GM19468 (cell line): Measurements from ENCODE around the gene MYEOV.

Experiments used
- ATAC-seq: cut with Tn5 transposase; IDR thresholded peaks from one replicate; pipeline ENCODE4 v1.9.1; 2021; ENCODE audit warnings: mild to moderate bottlenecking, moderate library complexity, moderate number of reproducible peaks; ENCODE audit not compliant: unreplicated experiment; ENCODE audit errors: extremely low read depth

MYEOV gene

DNA sequence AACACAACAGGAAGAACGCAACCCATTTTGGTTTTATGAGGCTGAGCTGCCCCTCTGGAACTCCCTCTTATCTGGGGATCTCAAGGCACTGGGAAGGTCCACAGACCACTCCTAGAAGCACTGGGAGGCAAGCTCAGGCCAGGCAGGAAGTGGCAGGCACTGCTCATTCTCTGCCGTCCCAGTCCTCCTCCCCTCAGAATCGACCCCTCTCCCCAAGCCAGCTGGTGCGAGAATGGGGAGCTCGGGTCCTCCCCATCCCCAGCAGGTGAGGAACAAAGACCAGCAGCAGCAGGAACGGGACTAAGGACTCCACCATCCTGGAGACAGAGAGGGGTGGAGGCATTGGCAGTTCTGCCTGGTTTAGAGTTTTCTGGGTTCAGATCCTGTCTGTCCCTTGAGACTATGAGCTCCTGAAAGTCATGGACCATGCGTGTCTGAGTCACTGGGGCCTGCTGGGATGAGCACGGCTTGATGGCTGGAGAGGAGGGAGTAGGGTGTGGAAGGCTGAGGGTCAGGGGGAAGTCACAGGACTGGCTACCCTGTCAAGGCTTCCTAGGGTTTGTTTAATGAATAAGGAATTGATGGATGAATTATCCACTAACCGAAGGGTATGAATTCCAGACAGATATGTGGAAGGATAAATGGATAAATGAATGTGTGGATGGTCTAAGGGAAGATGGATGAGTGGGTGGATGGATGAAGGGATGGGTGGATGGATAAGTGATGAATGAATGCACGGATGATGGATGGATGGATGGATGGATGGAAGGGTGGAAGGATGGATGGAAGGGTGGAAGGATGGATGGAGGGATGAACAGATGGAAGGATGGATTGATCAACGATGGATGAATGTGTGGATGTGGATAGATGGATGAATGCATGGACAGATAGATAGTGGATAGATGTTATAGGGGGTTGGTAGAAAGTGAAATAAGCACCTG lies 6.4 kb downstream of the MYEOV start:
- no peak for ATAC-seq

DNA sequence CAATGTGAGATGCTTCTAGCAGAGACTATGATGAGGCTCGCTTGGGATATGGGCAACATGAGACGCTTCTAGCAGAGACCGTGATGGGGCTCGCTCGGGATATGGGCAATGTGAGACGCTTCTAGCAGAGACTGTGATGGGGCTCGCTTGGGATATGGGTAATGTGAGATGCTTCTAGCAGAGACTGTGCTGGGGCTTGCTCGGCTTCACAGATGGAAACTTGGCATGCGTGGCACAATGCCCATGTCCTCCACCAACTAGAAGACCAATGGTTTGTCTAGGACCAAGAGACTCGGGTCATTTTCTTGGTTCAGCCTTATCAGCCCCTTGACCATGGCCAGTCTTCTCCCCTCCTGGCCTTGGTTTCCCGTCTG lies 7.1 kb downstream of the MYEOV start:
- ATAC-seq: no peak

DNA sequence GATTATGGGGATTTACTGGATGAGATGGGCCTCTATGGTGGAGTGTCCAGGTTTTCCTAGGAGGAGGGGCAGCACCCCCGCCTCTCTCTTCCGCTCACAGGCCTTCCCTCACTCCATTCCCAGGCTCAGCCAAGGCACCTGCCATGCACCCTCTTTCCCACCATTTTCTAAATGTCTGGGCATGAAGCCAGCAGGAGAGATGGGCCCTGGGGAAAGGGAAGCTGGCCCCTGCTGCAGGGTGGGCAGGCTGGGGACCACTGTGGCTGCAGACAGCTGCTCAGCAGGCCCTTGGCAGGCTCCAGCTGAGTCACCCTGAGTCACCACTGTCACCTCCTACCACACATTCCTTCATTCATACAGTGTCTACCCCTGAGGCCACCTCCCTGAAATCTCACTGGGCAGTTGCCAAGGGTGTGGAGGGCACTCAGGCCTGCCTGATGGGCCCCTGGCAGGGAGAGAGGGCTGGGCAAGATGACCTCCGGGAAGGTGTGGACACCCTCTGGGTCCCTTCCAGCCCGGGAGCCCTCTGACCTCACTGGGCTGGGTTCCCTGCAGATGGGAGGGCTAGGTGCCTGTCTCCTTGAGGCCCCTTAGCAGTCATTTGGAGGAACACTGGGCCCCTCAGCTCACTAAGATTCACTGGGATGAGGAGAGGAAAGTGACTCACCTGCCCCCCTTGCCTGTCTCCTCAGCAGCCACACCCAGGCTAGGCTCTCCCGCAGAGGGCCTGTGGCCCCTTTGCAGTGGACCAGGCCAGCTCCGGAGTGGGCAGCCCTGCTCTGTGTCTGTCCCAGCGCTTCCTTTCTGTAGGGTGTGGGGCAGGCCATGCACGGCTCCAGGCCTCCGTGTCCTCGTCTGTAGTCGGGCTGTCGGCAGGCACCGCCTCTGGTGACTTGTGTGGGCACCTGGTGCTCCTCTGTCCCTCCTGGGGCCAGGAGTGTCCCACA lies 7.8 kb downstream of the MYEOV start:
- ATAC-seq: no peak

DNA sequence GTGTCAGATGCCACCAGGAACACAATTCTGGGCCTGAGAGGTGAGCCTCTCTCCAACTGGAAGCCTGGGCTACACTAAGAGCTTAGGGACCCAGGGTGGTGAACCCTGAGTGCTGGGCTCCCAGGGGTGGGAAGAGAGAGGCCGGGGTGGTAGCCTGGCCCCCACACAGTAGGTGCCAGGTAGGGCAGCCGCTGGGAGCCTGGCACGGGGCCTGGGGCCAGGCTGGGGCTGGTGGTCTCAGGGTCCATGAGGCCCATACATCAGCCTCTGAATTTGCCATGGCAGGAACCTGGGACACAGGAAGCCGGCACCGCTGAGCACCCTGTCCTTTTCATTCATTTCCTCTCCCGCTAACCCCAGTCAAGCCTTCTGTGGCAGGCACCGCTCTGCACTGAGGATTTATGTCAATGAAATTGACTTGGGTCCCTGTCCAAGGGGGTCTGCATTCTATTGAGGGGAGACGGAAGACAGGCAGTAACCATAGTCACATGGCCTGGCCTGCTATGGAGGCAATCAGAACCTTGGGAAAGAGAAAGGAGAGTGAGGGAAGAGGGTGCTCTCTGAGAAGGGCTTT lies 8.6 kb downstream of the MYEOV start:
- ATAC-seq: no peak

DNA sequence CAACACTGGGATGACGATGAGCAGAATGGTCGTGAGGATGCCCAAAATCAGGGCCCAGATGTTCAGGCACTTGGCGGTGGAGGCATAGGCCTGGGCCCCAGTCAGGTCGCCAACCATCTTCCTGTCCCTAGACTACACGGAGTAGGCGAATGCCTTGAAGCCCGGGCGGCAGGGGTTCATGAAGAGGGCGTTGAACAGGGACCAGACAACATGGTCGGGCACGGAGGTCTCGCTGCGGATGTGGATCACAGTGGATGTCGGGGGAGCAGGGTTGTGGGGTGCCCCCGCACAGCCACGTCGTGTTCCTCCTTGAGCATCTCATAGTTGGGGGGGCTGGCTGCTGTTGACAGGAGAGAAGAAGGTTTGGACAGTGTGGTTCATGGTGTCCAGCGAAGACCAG lies 9.5 kb downstream of the MYEOV start:
- ATAC-seq: no peak

DNA sequence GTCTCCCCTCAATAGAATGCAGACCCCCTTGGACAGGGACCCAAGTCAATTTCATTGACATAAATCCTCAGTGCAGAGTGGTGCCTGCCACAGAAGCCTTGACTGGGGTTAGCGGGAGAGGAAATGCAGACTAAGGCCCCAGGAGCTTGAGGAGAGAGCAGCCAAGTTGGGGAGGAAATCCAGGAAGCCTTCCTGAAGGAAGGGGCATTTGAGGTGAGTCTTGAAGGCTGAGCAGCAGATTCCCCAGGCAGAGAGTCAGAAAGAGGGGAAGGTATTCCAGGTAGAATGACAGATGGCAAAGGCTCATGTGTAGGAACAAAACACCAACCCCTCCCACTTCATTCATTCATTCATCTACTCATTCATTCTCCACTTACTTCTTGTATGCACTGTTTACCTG lies 10.3 kb downstream of the MYEOV start:
- no peak for ATAC-seq

DNA sequence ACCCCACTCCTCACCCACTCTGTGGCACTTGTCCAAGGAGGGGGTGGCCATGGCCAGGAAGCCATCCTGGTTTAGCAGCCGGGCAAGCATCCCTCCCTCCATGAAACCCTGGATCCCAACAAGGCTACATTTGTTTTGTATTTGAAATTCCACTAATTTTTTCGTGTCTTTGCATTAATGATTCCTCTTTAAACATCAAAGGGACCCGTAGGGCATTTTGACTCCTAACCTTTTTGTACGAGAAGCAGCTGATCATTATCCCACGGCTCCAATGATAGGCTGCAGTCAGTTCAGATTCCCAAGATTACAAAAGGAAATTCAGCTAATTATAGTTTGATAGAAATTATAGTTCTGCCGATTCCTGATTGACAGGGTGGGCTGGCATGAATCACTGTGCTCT lies 10.7 kb downstream of the MYEOV start:
- no peak for ATAC-seq

DNA sequence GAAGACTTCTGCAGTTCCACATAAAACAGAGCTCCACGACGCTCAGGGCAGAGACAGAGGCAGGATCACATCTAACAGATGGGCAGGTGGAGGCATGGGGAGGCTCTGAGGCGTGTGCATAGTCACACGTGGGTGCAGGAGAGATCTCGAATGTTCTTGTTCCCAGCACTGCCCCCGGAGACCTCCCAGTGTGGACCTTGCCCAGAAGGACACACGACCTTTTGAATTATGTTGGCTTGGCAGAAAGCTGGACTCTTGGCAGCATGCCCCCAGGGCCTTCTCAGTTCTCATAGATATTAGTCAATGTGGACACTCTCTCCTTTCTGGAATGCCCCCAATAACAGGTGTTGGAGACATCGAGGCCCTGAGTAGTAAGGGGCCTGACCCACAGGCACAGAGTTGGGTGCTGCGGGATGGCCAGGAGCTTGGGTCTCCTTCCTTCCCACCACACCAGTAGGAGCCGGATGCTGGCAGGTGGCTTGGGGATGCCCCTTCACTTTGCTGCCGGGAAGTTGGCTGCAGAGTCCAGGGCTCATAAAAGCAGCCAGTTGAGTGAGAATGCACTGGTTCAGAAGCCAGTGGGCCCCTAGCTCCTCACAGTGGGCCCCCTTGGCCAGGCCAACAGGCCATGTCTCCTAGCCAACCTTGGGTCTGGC lies 12.1 kb downstream of the MYEOV start:
- no peak for ATAC-seq

DNA sequence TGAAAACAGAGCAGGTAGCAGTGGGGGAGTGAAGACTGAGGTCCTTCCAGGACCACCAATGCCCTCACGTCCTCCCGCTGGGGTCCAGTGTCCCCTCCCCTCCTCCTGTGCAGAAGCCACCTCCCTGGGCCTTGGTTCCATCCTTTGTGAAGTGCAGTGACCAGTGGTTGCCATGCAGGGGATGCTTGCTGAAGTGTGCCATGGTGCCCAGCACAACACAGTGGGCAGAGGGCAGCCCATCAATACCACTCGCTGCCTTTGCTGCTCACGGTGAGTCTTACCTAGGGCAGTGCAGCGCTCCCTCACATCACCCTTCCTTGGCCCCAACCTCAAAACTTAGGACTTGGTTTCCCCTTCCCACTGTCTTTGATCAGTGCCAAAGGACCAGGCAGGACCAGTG lies 12.9 kb downstream of the MYEOV start:
- ATAC-seq: no peak

DNA sequence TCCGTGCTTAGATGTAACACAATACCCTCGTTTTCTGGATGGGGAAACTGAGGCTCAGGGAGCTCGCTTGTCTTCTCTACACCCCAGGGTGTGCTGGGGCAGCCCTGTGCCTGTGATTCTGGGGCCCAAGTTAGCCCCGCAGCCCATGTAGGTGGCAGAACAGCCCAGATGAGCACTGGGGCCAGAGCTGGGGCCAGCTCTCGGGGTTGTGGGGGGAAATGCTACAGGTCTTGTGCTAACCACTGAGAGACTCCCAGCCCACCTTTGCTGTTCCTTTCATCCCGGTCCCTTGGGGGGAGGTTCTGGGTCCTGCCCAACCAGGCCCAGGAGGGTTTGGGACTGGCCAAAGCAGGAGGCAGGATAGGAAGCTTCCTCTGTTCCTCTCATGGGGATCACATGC lies 13.5 kb downstream of the MYEOV start:
- ATAC-seq: no peak

DNA sequence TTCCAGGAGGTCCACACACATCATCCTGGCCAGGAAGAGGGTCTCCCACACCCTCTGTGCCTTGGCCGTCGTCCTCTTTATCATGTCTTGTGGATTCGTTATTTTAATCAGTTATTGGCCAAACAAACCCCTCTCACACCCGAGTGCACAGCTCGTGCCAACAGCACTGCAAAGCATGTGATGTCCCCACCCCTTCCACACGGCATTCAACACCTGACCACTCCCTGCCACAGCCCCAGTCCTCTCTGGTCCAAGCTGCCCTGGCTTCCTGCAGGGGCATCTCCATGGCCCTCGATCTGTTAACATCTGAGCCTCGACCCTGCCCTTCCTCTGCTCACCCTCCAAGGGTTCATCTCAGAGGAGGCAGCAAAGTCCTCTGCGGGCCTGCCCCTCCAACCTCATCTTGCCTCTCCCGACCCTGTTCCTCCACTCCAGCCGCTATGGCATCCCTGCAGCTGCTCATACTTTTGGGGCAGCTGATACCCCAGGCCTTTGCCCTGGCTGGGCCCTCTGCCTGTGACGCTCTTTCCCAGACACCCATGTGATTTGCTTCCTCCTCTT lies 14.0 kb downstream of the MYEOV start:
- ATAC-seq: no peak

DNA sequence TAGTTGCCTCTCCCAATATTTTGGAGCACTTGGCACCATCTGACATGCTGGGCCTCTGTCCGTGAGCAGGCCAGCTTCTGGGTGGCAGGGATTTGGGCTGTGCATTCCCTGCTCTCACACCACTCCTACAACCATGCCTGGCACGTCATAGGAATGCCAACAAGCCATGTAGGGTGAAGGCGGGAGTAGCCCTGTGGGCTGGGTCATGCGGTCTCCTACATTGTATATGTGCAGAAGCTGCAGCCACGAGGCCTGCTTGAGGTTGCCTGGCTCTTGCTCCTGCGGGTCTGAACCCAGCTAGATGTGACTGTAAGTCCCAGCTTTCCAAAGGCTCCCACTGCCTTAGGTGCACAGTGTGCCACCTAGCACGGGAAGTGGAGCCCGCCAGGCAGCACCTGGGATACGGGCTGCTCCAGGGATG lies 14.5 kb downstream of the MYEOV start:
- no peak for ATAC-seq

DNA sequence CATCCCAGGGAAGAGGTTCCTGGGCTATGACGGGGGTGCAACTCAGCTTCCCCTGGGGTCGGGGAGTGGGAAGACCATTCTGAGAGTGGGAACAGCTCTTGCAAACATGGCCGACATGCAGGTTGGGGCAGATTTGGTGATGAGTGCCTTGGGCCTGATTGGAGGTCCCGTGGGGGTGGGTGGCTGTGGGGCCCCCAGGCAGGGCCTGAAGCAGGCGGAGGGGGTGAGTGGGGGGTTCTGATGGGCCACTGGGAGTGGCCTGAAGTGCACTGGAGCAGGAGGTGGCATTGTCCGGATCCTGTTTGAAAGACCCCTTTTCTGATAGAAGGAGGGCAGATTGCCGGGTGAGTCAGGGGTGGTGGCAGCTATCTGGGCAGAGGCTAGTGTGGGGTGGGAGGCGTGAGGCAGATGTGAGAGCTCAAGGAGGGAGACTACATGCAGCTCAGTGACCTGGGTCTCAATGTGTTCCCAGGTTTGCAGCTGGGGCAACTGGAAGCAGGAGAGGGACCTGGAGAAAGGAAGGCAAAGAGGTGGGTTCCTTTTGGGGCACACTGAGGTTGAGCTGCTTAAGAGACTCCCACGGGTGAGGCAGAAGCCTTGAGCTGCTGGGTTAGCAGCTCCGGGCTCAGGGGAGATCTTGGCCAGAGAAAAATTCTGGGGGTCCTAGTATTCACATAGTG lies 15.1 kb downstream of the MYEOV start:
- no peak for ATAC-seq

DNA sequence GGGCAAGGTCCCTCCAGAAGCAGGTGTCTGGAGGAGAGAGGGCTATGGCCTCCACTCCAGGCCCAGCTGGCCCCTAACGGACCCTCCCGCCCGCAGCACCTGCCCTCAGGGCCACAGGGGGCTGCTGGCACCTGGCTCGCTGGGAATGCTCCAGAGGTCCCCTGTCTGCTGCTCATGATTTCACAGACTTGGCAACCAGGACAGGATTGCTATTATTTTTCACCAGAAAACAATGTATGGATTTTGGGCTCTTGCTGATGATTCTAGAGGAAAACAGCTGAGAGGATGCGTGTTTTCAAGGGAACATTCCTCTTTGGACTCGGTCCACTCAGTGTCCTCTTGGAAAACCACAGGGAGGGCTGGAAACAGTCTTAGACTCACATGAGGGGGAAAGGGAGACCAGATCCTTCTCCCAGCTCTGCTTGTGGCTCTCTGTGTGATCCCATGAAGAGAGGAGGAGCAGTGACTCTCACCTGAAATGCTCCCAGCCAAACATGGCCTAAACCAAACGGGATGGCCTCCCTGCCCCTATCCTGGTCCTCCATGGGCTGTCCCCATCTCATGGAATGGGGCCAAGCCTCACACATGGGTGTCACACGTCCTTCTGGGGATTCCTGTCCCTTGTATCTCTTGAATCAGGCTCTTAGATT lies 15.8 kb downstream of the MYEOV start:
- no peak for ATAC-seq

DNA sequence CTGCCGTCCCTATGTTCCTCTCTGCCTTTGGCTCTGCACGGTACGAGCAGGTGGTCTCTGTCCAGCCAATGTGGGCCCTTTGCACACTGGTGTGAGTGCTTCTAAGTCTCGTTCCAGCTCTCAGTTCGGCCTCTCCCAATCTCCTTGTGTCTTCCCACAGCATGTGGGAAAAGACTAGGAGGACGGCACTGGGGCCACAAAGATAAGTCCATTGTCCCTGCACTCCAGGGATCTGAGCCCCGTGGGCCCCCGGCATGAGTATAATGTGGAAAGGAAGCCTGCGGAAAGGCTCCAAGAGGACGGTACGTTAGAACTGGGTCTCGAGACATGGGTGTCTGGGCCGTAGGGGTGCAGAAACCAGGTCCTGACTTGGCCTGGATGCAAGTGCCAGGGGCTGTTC lies 16.4 kb downstream of the MYEOV start:
- ATAC-seq: no peak

DNA sequence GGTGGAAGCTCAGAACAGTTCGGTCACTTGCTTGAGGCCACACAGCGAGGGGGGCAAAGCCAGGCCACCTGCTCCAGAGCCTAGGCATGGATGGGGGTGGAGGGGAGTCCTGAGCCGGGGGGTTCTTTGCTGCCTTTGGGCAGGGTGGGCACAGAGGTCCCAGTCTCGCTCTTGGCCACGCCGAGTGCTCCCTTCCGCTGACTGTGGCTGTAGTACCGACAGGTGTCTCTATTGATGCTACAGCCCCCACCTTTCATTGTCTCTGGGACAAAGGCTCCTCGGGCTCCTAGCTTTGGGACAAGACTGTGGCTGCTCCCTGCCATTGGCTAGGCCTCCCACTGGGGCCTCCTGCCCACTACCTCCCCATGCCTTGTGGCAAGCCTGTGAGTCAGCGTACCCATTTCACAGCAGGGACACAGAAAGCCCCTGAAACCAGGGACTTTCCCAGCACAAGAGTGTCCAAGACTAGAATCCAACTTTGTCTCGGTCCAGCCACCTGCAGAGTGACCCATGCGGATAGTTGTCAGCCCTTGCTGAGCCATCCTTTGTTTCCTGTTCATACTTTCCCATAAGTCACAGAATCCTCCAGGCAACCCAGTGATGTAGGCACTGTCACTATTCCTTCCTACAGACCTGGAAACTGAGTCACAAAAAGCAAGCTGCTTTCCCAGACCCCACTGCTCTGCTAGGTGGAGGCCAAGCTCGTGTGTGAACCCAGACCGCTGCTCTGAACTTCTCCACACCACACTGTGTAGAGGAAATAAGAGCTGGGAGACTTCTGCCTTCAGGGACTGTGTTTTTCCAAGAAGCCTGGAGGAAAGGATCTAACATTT lies 17.2 kb downstream of the MYEOV start:
- ATAC-seq: no peak

DNA sequence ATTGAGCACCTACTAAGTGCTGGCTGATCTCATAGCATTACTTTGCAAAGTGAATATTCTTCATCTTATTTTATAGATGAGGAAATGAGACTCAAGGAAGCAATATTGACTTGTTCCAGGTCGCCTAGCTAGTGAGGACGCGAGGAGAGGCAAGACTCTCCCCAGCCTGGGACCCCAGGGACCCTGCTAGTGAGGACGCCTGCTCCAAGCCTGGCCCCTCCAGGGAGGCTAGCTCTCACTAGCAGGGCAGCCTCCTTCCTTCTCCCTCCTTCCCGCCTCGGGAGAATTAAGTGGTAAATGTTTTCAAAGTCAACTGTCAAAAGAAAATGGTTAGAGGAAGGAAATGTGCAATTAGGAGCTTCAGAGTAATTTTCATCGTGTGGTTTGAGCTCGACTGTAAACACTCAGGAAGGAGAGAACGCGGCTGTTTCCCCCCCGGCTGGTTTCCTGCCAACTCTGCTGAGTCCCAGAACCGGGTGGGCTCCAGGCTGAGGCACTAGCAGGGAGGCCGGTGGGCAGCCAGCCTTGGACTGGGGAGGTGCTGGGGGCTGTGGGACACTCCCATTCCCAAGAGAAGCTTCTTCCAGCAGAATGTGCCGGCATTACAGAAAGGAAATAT lies 17.9 kb downstream of the MYEOV start:
- no peak for ATAC-seq
